Muscle layer of duodenum (tissue), 2 donors: ENCODE measurements around the gene NDUFA6.
"Not testable (repeated sequence)": the region's sequence is repeated elsewhere in the genome, so short reads cannot be mapped to it uniquely, and the experiment has no call there.

Source experiments
- H3K27ac ChIP-seq: one replicate; pipeline ENCODE4 v1.7.0; 2013; ENCODE audit warnings: mild to moderate bottlenecking, low read length
- H3K27me3 ChIP-seq: one replicate; pipeline ENCODE4 v1.7.0; 2013; ENCODE audit warnings: low read depth, mild to moderate bottlenecking, control low read depth, low read length
- H3K36me3 ChIP-seq, 2 donors: one replicate each; pipeline ENCODE4 v1.7.0; 2013; ENCODE audit warnings: low read length in 2 of 2, control low read depth in 1 of 2, mild to moderate bottlenecking in 1 of 2; ENCODE audit not compliant: insufficient read depth in 2 of 2, control insufficient read depth in 1 of 2
- H3K4me1 ChIP-seq, 2 donors: one replicate each; pipeline ENCODE4 v1.7.0; 2013; ENCODE audit warnings: low read length in 2 of 2, mild to moderate bottlenecking in 2 of 2, control low read depth in 1 of 2, moderate library complexity in 1 of 2; ENCODE audit not compliant: insufficient read depth in 2 of 2, control insufficient read depth in 1 of 2
- H3K4me3 ChIP-seq, 2 donors: one replicate each; pipeline ENCODE4 v1.7.0; 2013; ENCODE audit warnings: low read length in 2 of 2, low read depth in 1 of 2, mild to moderate bottlenecking in 1 of 2
- H3K9me3 ChIP-seq, 2 donors: one replicate each; pipeline ENCODE4 v1.7.0; 2013; ENCODE audit warnings: low read length in 2 of 2, control low read depth in 1 of 2, mild to moderate bottlenecking in 1 of 2; ENCODE audit not compliant: control insufficient read depth in 1 of 2
- donor health status: healthy.

NDUFA6 gene

DNA sequence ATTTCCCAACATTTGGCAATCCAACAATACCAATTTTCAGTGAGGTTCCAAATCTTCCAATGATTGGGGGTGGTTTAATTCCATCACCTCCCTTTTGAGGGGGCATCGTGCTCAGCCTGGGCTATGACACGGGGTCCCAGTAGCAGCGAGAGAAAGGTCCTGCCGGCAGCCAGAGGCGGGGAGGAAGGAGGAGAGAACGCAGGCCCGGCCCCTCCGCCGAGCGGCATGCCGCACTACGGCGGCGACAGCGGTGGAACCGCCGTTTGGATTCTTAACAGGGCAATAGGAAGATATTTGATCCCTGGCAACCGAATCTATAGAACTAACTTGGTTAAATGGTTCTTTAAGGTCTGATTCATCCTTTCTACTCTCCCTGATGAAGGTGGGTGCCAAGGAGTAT lies 18.3 kb upstream of the NDUFA6 start:
- no peaks in the 10 kb centered on the region for H3K27me3 ChIP-seq
- peaks cover 0 to 6% of the 10 kb centered on the region in 2 donors for H3K36me3 ChIP-seq
- peaks cover 3 to 12% of the 10 kb centered on the region in 2 donors for H3K9me3 ChIP-seq
- H3K4me3 ChIP-seq, result no peak overlapping the region
- H3K4me1 ChIP-seq, result no peaks in the 10 kb centered on the region
- H3K27ac ChIP-seq, result no peak overlapping the region

DNA sequence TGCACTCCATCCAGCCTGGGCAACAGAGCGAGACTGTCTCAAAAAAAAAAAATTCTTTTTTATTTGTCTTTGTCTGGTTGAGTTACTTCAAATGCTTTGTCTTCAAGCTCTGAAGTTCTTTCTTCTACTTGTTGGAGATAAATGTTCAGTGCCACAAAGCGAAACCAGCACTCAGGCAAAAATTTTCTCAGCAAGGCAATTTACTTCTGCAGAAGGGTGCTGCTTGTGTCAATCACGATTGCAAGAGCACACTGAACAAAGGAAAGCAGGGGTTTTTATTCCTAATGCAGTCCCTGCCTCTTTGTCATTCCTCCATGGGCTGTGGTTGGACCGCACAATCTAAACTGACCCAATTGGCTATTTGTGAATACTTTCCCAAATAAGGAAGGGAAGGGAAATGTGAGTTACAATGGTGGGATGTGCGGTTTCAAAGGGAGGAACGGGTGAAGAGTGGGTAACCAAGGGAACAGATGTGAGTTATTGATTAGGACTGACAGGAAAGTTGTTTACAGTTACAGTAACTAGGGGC lies 13.8 kb upstream of the NDUFA6 start:
- Histone ChIP-seq H3K9me3 (peaks cover 3 to 17% of the 10 kb centered on the region in 2 donors), H3K4me3 (peak overlapping the region in 1 of 2 donors; percentile 19), H3K36me3 (peaks cover 0 to 14% of the 10 kb centered on the region in 2 donors)
- not testable (repeated sequence) for H3K27ac ChIP-seq, H3K4me1 ChIP-seq, H3K27me3 ChIP-seq

DNA sequence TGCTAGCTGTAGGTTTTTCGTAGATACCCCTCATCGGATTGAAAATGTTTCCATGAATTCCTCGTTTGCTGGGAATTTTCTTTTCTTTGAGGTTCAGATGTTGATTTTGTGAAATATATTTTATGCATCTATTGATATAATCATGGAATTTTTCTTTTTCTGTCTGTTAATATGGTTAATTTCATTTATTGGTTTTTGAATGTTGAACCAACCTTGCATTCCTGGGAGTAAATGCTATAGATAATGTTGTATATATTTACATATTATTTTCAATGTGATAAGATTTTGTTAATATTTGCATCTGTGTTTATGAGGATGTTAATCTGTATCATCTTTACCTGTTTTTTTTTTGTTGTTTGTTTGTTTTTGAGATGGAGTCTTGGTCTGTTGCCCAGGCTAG lies 10.6 kb upstream of the NDUFA6 start:
- H3K9me3 ChIP-seq, result peaks cover 3 to 17% of the 10 kb centered on the region in 2 donors
- no peaks in the 10 kb centered on the region for H3K27me3 ChIP-seq

DNA sequence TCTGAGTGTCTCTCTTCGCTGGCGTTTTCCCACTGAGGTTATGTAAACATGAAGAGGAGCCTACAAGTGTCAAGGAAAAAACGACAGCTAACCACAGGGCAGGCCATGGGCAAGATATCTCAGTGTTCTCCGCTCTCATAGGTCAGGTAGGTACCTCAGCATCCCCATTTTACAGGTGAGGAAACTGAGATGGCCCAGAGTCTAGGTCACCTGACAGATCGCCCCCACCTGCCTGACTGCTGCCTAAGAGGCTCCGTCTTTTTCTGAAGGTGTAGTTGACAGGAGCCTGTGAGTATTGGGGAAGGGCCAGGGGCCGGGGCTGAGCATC lies 847 bp upstream of the NDUFA6 start:
- no peaks in the 10 kb centered on the region for H3K9me3 ChIP-seq
- H3K27me3 ChIP-seq, result no peaks in the 10 kb centered on the region
- H3K36me3 ChIP-seq, result peaks cover 8 to 11% of the 10 kb centered on the region in 2 donors
- peak overlapping the region; percentile 67 for H3K27ac ChIP-seq
- H3K4me3 ChIP-seq, result peak overlapping the region; percentile 77 to 83
- peaks cover 0 to 16% of the 10 kb centered on the region in 2 donors for H3K4me1 ChIP-seq

More for the DNA sequence above, 10.6 kb upstream of the NDUFA6 start:
- H3K27ac ChIP-seq, result no peak overlapping the region
- H3K4me1 ChIP-seq, result no peaks in the 10 kb centered on the region
- H3K36me3 ChIP-seq, result peaks cover 0 to 26% of the 10 kb centered on the region in 2 donors
- no peak overlapping the region for H3K4me3 ChIP-seq

DNA sequence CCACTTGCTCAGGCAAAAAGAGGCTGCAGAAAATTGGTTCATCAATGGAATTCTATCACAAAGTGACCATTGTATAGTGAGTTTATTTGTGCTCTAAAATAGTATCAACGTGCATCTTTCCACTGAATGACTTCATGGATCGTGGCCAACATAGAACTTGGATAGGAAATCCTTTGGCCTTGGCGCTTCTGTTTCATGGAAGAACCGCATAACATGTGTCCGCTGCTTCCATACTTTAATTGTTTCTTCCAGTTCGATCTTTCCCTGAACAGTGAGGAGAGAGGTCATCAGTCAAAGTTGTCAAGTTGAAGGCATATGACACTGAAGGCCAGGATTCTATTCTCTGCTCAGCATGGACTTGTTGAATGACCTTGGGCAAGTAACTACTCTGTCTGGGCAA lies 4.5 kb downstream of the NDUFA6 start:
- Histone ChIP-seq H3K27ac (no peak overlapping the region), H3K4me1 (peaks cover 0 to 18% of the 10 kb centered on the region in 2 donors), H3K9me3 (no peaks in the 10 kb centered on the region), H3K27me3 (no peaks in the 10 kb centered on the region), H3K36me3 (peaks cover 24 to 51% of the 10 kb centered on the region in 2 donors), H3K4me3 (no peak overlapping the region)

DNA sequence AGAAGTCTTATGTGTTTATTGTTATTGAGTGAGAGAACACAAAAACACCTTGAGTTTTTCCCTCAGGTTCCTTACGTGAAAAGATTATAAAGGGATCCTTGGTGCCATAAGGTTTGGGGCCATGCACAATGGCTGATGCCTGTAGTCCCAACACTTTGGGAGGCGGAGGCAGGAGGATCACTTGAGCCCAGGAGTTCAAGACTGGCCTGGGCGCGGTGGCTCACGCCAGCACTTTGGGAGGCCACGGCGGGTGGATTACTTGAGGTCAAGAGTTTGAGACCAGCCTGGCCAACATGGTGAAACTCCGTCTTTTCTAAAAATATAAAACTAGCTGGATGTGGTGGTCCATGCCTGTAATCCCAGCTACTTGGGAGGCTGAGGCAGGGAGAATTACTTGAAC lies 5.7 kb downstream of the NDUFA6 start:
- H3K36me3 ChIP-seq, result peaks cover 24 to 48% of the 10 kb centered on the region in 2 donors
- no peaks in the 10 kb centered on the region for H3K27me3 ChIP-seq
- H3K27ac ChIP-seq, result no peak overlapping the region
- peaks cover 0 to 23% of the 10 kb centered on the region in 2 donors for H3K4me1 ChIP-seq
- no peaks in the 10 kb centered on the region for H3K9me3 ChIP-seq
- no peak overlapping the region for H3K4me3 ChIP-seq

DNA sequence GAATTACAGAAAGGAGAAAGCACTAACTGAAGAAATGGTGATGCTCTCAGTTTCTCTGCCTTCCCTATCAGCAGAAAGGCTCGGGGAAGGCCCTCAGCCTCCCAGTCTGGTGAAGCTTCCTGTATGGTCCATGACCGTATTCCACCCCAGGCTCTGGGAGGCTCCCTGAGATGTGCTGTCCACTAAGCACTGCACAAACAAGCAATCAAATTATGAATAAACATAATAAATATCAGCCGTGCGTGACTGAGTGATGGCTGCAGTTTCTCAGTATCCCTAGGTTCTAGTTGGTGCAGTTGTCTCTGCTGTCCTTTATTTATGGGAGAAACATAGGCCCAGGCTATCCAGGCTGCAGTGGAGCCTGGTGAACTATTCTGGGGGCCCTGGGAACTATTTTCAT lies 7.5 kb downstream of the NDUFA6 start:
- Histone ChIP-seq H3K27me3 (no peaks in the 10 kb centered on the region), H3K27ac (no peak overlapping the region), H3K4me1 (peaks cover 11 to 20% of the 10 kb centered on the region in 2 donors), H3K36me3 (peaks cover 24 to 52% of the 10 kb centered on the region in 2 donors), H3K4me3 (no peak overlapping the region), H3K9me3 (no peaks in the 10 kb centered on the region)

DNA sequence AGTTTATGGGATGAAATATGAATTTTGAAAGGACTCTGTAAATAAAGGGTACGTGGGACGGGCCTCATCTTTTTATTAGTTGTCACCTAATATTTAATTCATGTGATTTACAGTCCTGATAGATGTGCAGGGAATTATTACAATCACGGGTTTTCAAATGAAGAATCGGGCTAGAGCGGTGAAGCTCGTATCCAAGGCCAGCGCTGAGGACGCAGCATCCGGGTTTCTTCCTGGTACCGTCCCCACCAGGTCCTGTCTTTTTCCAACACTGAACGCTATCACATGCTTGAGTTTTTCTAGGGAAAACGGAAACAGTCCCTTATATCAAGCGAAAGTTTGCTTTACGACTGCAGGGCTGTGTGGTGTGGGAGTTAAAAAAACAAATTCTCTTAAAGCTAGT lies 10.3 kb downstream of the NDUFA6 start:
- Histone ChIP-seq H3K4me1 (peaks cover 12 to 33% of the 10 kb centered on the region in 2 donors), H3K27me3 (no peaks in the 10 kb centered on the region), H3K9me3 (no peaks in the 10 kb centered on the region), H3K36me3 (peaks cover 6 to 51% of the 10 kb centered on the region in 2 donors), H3K27ac (peak overlapping the region; percentile 99), H3K4me3 (peak overlapping the region; percentile 78 to 94)

DNA sequence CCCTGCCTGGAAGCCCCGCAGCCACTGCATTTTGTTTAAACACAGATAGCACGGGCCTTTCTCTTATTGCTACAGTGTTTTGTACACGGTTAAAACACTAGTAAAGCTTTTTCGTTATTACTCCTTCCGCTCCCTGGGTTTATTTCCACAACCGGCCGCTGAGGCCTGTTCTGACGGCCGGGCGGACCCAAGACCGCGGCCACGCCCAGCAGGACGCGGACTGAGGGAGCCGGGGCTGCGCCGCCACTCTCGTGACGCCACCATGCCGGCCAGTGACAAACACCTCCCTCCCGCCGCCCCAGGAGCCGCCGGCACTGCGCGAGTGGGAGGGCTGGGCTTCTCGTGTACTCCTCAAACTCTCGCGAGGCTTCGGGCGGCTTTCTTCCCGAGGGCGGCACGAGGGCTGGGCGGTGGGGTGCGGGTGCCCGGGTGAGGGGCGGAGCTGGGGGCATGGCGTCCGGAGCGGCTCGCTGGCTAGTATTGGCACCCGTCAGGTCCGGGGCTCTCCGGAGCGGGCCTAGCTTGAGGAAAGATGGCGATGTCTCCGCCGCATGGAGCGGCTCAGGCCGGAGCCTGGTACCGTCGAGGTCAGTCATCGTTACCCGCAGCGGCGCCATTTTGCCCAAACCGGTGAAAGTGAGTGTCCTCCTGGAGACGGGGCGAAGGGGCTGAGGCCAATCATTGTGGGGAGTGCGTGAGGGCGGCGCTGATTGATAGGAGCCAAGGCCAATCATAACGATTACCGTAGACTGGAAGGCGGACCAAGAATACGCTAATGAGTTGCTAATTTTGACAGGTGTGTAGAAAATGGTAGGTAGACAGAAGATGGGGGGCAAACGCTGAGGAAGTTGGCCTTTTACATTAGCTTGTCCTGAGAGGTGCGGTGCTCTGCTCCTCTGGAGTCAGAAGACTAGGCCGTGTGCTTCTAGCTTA lies 11.0 kb downstream of the NDUFA6 start, which contains the start of gene SMDT1:
SMDT1 (plus strand) TSS at position 382 of the 933 bp plus-strand sequence; CDS start at position 451, 69 bp downstream.
- Histone ChIP-seq H3K4me3 (peak within 1 kb of the TSS; percentile 78 to 94), H3K36me3 (peaks cover 5 to 44% of the 10 kb centered on the region in 2 donors), H3K4me1 (peaks cover 12 to 33% of the 10 kb centered on the region in 2 donors)

DNA sequence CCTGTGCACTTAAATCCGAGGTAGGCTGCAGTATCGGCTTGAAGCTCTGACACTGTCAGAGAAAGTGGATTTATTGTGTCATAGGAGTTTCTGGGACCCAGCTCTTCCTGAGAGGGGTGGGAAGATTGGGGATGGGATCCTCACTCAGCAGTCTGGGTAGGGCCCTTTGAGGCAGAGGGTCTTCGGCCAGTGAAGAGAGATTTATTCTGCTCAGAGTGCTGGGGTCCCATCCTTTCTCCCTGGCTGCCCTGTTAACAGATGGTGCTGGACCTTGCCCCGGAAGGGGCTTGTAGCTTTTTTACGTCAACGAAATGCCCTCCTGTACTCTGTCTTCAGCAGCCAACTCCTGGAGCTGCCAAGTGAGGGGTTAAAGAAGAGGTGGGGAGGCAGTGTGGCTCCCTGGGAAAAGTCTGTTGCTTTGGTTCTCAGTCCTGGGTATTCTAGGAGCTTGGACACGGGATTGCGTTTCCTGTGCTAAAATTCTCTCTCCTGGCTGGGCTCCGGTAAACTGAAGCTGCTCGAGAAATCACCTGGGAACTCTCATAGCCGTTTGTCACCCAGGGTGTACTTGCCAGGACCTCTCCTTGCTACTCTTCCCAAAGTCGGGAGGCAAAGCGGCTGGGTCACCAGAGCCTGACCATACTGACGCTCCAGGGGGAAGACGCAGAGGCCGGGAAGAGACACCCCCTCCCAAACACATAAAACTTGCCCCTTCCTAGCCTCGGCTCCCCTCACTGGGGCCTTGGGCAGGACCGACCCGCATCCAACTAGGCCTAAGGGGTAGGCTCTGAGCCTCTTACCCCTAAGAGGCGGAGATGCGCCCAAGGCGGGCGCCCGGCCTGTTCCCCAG lies 11.9 kb downstream of the NDUFA6 start:
- Histone ChIP-seq H3K36me3 (peaks cover 5 to 38% of the 10 kb centered on the region in 2 donors), H3K4me1 (peaks cover 12 to 33% of the 10 kb centered on the region in 2 donors), H3K27me3 (no peaks in the 10 kb centered on the region), H3K9me3 (no peaks in the 10 kb centered on the region), H3K27ac (peak overlapping the region; percentile 99), H3K4me3 (peak overlapping the region; percentile 60 to 78)

More for the DNA sequence above, 11.0 kb downstream of the NDUFA6 start, which contains the start of gene SMDT1:
- Histone ChIP-seq H3K27ac (peak within 1 kb of the TSS; percentile 99), H3K27me3 (no peaks in the 10 kb centered on the region), H3K9me3 (no peaks in the 10 kb centered on the region)
